Activated B cell treated with CpG ODN at 0.5 μM for 24 hours (primary cell): Measurements from ENCODE around the gene ZNF536. TPM values are rescaled to one million over a fixed set of nuclear protein-coding genes. Genes with fewer than 3 reads are reported as not detected.

Source experiments
- ATAC-seq: fragments of 200-7000 bp; cut with Tn5 transposase; one replicate; pipeline ENCODE4 v1.10.0; 2021; ENCODE audit warnings: low read depth, mild to moderate bottlenecking, moderate library complexity
- CTCF ChIA-PET: fragments of 350-600 bp; sonication (Branson Sonifier 250); formaldehyde crosslinking; loops from one replicate; lab custom pipeline; 2021; ENCODE audit warnings: antibody characterized with exemption; lab: Charles Lee
- POLR2A ChIA-PET: fragments of 350-600 bp; sonication (Branson Sonifier 250); formaldehyde crosslinking; loops from one replicate; lab custom pipeline; 2021; ENCODE audit warnings: antibody characterized with exemption; lab: Charles Lee
- DNase-seq: peaks from one replicate; pipeline ENCODE4 v3.0.0; 2022
- H3K27ac Mint-ChIP-seq: one replicate; pipeline ENCODE4 v1.8.0; 2020; ENCODE audit warnings: mixed read lengths
- H3K27me3 Mint-ChIP-seq: one replicate; pipeline ENCODE4 v1.8.0; 2021; ENCODE audit warnings: mixed read lengths
- H3K36me3 Mint-ChIP-seq: one replicate; pipeline ENCODE4 v1.8.0; 2021; ENCODE audit warnings: low read depth, mixed read lengths
- H3K4me1 Mint-ChIP-seq: one replicate; pipeline ENCODE4 v1.8.0; 2021; ENCODE audit warnings: mixed read lengths
- H3K4me3 Mint-ChIP-seq: one replicate; pipeline ENCODE4 v1.8.0; 2020; ENCODE audit warnings: mild to moderate bottlenecking, mixed read lengths
- H3K9me3 Mint-ChIP-seq: one replicate; pipeline ENCODE4 v1.8.0; 2020; ENCODE audit warnings: mixed read lengths
- intact Hi-C: fragments of 100-400 bp; cut with micrococcal nuclease; formaldehyde crosslinking; loops from one replicate; pipeline ENCODE4 v1.15.1; 2024
- total RNA-seq: library from RNA; stranded (reverse); gene quantifications from 2 replicates; pipeline ENCODE4 v1.2.3, GENCODE V29; 2022
- TF ChIP-seq, protein P1 (sequence below): fragments of 200-600 bp; IDR thresholded peaks from one replicate; pipeline ENCODE4 v1.8.0; 2022; ENCODE audit warnings: antibody characterized with exemption, mild to moderate bottlenecking

ZNF536 gene
- total RNA-seq, 1 donor from 2014 or later, result not detected

DNA sequence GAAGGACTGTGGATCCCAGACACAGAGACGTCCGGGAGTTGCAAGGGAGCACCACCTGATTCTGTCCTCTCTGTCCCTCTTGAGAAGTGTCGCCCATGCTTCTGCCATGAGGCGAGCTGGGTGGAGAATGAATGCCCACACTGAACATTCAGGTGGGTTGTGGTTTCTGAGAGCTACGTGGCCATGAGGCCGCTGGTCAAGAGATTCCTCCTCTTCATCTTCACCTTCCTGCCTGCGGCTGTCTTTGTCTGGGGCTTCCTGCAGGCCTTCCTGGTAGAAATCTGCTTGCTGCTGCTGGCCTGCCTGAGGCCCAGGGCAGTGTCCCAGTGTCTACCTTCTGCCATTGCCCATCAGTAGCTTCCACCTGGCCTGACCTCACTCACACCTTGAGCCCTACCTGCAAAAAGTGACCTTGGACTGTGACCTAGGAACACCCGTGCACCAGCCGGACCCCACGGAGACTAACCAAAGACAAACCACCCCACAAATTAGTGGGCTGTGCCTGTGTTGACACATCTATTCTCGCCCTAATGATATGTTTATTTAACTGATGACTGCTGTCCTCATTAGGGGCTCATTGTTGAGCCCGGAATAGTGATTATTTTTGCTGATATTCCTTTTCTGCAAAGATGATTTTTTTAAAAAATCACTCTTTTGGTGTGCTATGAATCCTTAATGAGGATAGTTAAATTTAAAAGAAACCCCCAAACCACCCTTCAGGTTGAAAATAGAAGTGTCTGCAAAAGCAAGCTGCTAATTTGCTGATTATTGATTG lies 38.7 kb upstream of the ZNF536 start:
- no peak overlapping the region for H3K4me3 Mint-ChIP-seq
- intact Hi-C loops, result no loop called here
- CTCF ChIA-PET, result no interaction called here
- H3K9me3 Mint-ChIP-seq, result no peaks in the 10 kb centered on the region
- no peaks in the 10 kb centered on the region for H3K4me1 Mint-ChIP-seq
- DNase-seq (no peak), ATAC-seq (no peak)
- no peaks in the 10 kb centered on the region for H3K27me3 Mint-ChIP-seq
- H3K36me3 Mint-ChIP-seq, result no peaks in the 10 kb centered on the region
- no peak overlapping the region for H3K27ac Mint-ChIP-seq
- TF ChIP-seq, protein P1, sequence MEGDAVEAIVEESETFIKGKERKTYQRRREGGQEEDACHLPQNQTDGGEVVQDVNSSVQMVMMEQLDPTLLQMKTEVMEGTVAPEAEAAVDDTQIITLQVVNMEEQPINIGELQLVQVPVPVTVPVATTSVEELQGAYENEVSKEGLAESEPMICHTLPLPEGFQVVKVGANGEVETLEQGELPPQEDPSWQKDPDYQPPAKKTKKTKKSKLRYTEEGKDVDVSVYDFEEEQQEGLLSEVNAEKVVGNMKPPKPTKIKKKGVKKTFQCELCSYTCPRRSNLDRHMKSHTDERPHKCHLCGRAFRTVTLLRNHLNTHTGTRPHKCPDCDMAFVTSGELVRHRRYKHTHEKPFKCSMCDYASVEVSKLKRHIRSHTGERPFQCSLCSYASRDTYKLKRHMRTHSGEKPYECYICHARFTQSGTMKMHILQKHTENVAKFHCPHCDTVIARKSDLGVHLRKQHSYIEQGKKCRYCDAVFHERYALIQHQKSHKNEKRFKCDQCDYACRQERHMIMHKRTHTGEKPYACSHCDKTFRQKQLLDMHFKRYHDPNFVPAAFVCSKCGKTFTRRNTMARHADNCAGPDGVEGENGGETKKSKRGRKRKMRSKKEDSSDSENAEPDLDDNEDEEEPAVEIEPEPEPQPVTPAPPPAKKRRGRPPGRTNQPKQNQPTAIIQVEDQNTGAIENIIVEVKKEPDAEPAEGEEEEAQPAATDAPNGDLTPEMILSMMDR, result no peak
- POLR2A ChIA-PET, result no interaction called here

DNA sequence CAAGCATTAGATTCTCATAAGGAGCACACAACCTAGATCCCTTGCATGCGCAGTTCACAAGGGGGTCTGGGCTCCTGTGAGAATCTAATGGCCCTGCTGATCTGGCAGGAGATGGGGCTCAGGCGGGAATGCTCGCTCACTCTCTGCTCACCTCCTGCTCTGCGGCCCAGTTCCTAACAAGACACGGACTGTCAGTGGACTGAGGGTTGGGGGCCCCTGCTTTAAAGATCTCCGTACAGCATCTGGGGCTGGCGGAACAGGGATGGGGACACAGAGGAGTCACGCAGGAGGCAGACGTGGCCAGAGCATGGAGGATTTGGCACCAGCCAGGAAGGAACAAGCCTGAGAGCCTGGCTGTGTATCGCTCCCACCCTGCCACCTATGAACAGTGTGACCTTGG lies 37.3 kb upstream of the ZNF536 start:
- no peaks in the 10 kb centered on the region for H3K9me3 Mint-ChIP-seq
- TF ChIP-seq, protein P1, result no peak
- ChIA-PET POLR2A (no interaction called here), CTCF (no interaction called here)
- no peak for ATAC-seq
- no peaks in the 10 kb centered on the region for H3K36me3 Mint-ChIP-seq
- H3K27ac Mint-ChIP-seq, result no peak overlapping the region
- H3K4me3 Mint-ChIP-seq, result no peak overlapping the region
- intact Hi-C loops, result no loop called here
- H3K4me1 Mint-ChIP-seq, result no peaks in the 10 kb centered on the region
- DNase-seq, result no peak
- H3K27me3 Mint-ChIP-seq, result no peaks in the 10 kb centered on the region

DNA sequence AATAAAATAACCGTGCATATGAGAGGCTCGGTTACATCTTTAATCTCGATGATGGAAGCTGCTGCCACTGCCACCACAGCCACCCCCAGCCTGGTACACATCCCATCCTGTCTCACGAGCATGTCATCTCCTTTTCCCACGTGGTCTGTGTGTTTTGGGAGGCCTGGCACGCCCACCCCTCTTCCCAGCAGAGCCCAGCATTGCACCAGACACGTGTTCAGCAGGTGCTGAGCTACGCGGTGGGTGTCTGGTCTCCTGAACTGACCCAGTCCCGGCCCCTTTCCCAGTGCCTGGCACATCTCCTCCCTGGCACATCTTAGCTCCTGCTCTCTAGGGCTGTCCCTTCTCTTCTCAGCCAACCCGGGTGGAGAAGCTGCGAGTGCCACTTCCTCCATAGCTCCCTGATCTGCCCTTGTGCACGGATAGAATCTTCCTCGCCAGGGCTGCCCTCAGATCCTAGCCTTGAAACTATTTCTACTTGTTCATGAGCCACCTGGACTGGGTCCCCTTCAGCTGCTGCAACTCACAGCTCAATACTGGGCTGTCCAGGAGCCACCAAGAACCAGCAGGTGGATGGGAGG lies 36.8 kb upstream of the ZNF536 start:
- Mint-ChIP-seq H3K36me3 (no peaks in the 10 kb centered on the region), H3K9me3 (no peaks in the 10 kb centered on the region), H3K27ac (no peak overlapping the region), H3K4me1 (no peaks in the 10 kb centered on the region), H3K4me3 (no peak overlapping the region), H3K27me3 (no peaks in the 10 kb centered on the region)
- intact Hi-C loops, result no loop called here
- ChIA-PET CTCF (no interaction called here), POLR2A (no interaction called here)
- TF ChIP-seq, protein P1, result no peak
- DNase-seq (no peak), ATAC-seq (no peak)

DNA sequence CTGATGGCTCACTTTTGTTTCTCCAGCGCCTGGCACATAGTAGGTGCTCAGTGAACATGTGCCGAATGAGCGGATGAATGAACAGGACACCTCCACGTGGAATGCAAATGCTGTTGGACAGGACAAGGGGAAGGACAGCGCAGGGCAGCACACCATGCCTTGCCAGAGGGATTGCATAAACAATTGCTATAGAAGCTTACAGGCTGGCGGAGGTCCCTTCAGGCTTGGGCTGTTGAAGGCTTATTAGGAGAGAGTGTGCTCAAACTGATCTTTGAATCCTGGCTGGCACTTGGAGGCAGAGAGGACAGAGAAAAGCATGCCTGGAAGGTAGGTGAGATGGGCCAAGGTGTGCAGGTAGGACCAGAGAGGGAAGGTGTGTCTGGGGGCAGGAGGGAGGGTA lies 35.9 kb upstream of the ZNF536 start:
- DNase-seq (no peak), ATAC-seq (no peak)
- Mint-ChIP-seq H3K4me1 (no peaks in the 10 kb centered on the region), H3K27ac (no peak overlapping the region), H3K9me3 (no peaks in the 10 kb centered on the region), H3K36me3 (no peaks in the 10 kb centered on the region), H3K27me3 (no peaks in the 10 kb centered on the region), H3K4me3 (no peak overlapping the region)
- intact Hi-C loops, result no loop called here
- TF ChIP-seq, protein P1, result no peak
- CTCF ChIA-PET, result no interaction called here
- POLR2A ChIA-PET, result no interaction called here

DNA sequence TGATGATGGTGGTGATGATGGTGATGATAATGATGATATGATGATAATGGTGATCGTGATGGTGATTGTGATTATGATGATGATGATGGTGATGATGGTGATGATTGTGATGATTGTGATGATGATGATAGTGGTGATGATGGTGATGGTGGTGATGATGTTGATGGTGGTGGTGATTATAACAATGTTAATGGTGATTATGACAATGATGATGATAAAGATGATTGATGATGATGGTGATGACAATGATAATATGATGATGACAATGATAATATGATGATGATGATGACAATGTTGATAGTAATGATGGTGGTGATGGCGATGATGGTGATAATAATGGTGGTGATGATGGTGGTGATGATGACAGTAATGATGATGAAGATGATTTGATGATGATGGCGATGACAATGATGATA lies 34.1 kb upstream of the ZNF536 start:
- DNase-seq, result no peak
- intact Hi-C loops, result no loop called here
- ChIA-PET CTCF (no interaction called here), POLR2A (no interaction called here)
- no peaks in the 10 kb centered on the region for H3K9me3 Mint-ChIP-seq
- TF ChIP-seq, protein P1, result no peak
- no peaks in the 10 kb centered on the region for H3K27me3 Mint-ChIP-seq
- no peak overlapping the region for H3K4me3 Mint-ChIP-seq
- H3K27ac Mint-ChIP-seq, result no peak overlapping the region
- H3K36me3 Mint-ChIP-seq, result no peaks in the 10 kb centered on the region
- no peaks in the 10 kb centered on the region for H3K4me1 Mint-ChIP-seq
- no peak for ATAC-seq
